WTC11 (cell line): ENCODE results near the gene IQSEC1.

Experiments
- CBFB ChIP-seq: sonication (generic); formaldehyde crosslinking; IDR thresholded peaks from 2 replicates; pipeline ENCODE4 v1.8.1; 2022; ENCODE audit warnings: mild to moderate bottlenecking, low read depth, missing genetic modification reagents
- PREB ChIP-seq: sonication (generic); formaldehyde crosslinking; IDR thresholded peaks from 2 replicates; pipeline ENCODE4 v1.8.1; 2022; ENCODE audit warnings: mild to moderate bottlenecking, missing genetic modification reagents, moderate library complexity, borderline replicate concordance
- RORB ChIP-seq: fragments of 250-450 bp; sonication (Bioruptor Pico); IDR thresholded peaks from 2 replicates; pipeline ENCODE4 v1.9.0; 2021; ENCODE audit warnings: mild to moderate bottlenecking
- ZNF317 ChIP-seq: sonication (generic); formaldehyde crosslinking; IDR thresholded peaks from 2 replicates; pipeline ENCODE4 v1.8.1; 2023; ENCODE audit warnings: low read depth, mild to moderate bottlenecking, moderate library complexity, missing genetic modification reagents, borderline replicate concordance
- TF ChIP-seq, protein P1 (sequence below): sonication (generic); formaldehyde crosslinking; IDR thresholded peaks from 2 replicates; pipeline ENCODE4 v1.8.0; 2022; ENCODE audit warnings: mild to moderate bottlenecking, missing genetic modification reagents
- TF ChIP-seq, protein P2 (sequence below): fragments of 200-600 bp; IDR thresholded peaks from 2 replicates; pipeline ENCODE4 v1.8.0; 2022; ENCODE audit warnings: antibody characterized with exemption
- TF ChIP-seq, protein P3 (sequence below): sonication (generic); formaldehyde crosslinking; IDR thresholded peaks from 2 replicates; pipeline ENCODE4 v1.8.1; 2023; ENCODE audit warnings: mild to moderate bottlenecking, missing genetic modification reagents

GRCh38 chr3:12935023-12935860 is 138.0 kb downstream of the IQSEC1 start:
- TF ChIP-seq, protein P1, sequence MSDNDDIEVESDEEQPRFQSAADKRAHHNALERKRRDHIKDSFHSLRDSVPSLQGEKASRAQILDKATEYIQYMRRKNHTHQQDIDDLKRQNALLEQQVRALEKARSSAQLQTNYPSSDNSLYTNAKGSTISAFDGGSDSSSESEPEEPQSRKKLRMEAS (CRISPR knock-in tag), result no peak
- TF ChIP-seq, protein P2, sequence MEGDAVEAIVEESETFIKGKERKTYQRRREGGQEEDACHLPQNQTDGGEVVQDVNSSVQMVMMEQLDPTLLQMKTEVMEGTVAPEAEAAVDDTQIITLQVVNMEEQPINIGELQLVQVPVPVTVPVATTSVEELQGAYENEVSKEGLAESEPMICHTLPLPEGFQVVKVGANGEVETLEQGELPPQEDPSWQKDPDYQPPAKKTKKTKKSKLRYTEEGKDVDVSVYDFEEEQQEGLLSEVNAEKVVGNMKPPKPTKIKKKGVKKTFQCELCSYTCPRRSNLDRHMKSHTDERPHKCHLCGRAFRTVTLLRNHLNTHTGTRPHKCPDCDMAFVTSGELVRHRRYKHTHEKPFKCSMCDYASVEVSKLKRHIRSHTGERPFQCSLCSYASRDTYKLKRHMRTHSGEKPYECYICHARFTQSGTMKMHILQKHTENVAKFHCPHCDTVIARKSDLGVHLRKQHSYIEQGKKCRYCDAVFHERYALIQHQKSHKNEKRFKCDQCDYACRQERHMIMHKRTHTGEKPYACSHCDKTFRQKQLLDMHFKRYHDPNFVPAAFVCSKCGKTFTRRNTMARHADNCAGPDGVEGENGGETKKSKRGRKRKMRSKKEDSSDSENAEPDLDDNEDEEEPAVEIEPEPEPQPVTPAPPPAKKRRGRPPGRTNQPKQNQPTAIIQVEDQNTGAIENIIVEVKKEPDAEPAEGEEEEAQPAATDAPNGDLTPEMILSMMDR, result no peak
- TF ChIP-seq CBFB (CRISPR knock-in tag) (no peak), RORB (no peak), PREB (CRISPR knock-in tag) (no peak), ZNF317 (CRISPR knock-in tag) (no peak)
- TF ChIP-seq, protein P3, sequence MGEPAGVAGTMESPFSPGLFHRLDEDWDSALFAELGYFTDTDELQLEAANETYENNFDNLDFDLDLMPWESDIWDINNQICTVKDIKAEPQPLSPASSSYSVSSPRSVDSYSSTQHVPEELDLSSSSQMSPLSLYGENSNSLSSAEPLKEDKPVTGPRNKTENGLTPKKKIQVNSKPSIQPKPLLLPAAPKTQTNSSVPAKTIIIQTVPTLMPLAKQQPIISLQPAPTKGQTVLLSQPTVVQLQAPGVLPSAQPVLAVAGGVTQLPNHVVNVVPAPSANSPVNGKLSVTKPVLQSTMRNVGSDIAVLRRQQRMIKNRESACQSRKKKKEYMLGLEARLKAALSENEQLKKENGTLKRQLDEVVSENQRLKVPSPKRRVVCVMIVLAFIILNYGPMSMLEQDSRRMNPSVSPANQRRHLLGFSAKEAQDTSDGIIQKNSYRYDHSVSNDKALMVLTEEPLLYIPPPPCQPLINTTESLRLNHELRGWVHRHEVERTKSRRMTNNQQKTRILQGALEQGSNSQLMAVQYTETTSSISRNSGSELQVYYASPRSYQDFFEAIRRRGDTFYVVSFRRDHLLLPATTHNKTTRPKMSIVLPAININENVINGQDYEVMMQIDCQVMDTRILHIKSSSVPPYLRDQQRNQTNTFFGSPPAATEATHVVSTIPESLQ (CRISPR knock-in tag), result no peak
